Kidney (tissue), 14 donors: ENCODE results near the gene KRT82. TPM values are rescaled to one million over a fixed set of nuclear protein-coding genes. Genes with fewer than 3 reads are reported as not detected.

ENCODE experiments used
- DNase-seq, 5 donors: peaks; one replicate each; pipeline ENCODE4 v3.0.0-alpha.2; 2013 to 2020
- FAIRE-seq: peaks from 2 replicates; lab custom pipeline; 2012; peaks lifted over from hg19 to GRCh38; lab: Jason Lieb, UNC
- H3K27ac ChIP-seq, 2 donors: one replicate each; pipeline ENCODE4 v1.7.0; 2013; ENCODE audit warnings: low read depth in 2 of 2, low read length in 2 of 2, inconsistent platforms in 1 of 2
- H3K27me3 ChIP-seq: one replicate; pipeline ENCODE4 v1.7.1; 2013; ENCODE audit warnings: low read length, inconsistent platforms; ENCODE audit not compliant: control insufficient read depth, insufficient read depth
- H3K36me3 ChIP-seq, 3 donors: one replicate each; pipeline versions ENCODE4 v1.7.0 to v1.7.1; 2013; ENCODE audit warnings: low read length in 3 of 3, control low read depth in 1 of 3, inconsistent platforms in 1 of 3; ENCODE audit not compliant: insufficient read depth in 3 of 3, control insufficient read depth in 2 of 3
- H3K4me1 ChIP-seq, 3 donors: one replicate each; pipeline versions ENCODE4 v1.7.0 to v1.7.1; 2013; ENCODE audit warnings: low read length in 3 of 3, inconsistent platforms in 1 of 3, low read depth in 1 of 3; ENCODE audit not compliant: control insufficient read depth in 2 of 3, insufficient read depth in 2 of 3
- H3K4me3 ChIP-seq, 3 donors: one replicate each; pipeline versions ENCODE4 v1.7.0 to v1.8.1; 2013; ENCODE audit warnings: low read length in 3 of 3, control low read depth in 1 of 3, inconsistent platforms in 1 of 3
- H3K9ac ChIP-seq, 3 donors: one replicate each; pipeline versions ENCODE4 v1.7.0 to v1.7.1; 2013; ENCODE audit warnings: low read length in 3 of 3, control low read depth in 1 of 3, inconsistent platforms in 1 of 3
- H3K9me3 ChIP-seq, 3 donors: one replicate each; pipeline versions ENCODE4 v1.7.0 to v1.7.1; 2013; ENCODE audit warnings: low read length in 3 of 3, control low read depth in 1 of 3, inconsistent platforms in 1 of 3; ENCODE audit not compliant: control insufficient read depth in 2 of 3, insufficient read depth in 1 of 3
- intact Hi-C: fragments of 100-400 bp; cut with DNase I; formaldehyde crosslinking; loops from one replicate; pipeline ENCODE4 v1.11.1; 2022
- polyA plus RNA-seq: library from polyadenylated mRNA; stranded (reverse); fragments of 350-450 nt; fragmentation: Illumina TruSeq; extraction: RNeasy Lipid Tissue Mini Kit (QIAGEN cat#74804); gene quantifications from one replicate; pipeline ENCODE4 v1.2.3, GENCODE V29; 2014; ENCODE audit warnings: low read depth, low replicate concordance; ENCODE audit not compliant: insufficient read depth
- total RNA-seq: library from RNA; stranded (reverse); fragmentation: NEBNext Ultra II Directional; extraction: Animal tissue kit (Norgen Biotek cat#: 25700); gene quantifications from one replicate; pipeline ENCODE4 v1.2.1, GENCODE V29; 2021
- TF ChIP-seq, protein P1 (sequence below): IDR thresholded peaks from 3 replicates; pipeline ENCODE4 v1.5.1; 2012; ENCODE audit warnings: mild to moderate bottlenecking, moderate library complexity, borderline replicate concordance; ENCODE audit not compliant: insufficient read depth; ENCODE audit errors: extremely low read depth
- donor health status: control.
- donor health status: control.
- donor health status: control.
- donor health status: control.
- donor health status: control.
- donor health status: DM: yes; HTN: yes; CAD: no.
- donor health status: Normal renal cell carcinoma (clear cell type).

Gene KRT82
- total and polyA plus RNA-seq, 2 donors from 2014 or later = not detected

DNA sequence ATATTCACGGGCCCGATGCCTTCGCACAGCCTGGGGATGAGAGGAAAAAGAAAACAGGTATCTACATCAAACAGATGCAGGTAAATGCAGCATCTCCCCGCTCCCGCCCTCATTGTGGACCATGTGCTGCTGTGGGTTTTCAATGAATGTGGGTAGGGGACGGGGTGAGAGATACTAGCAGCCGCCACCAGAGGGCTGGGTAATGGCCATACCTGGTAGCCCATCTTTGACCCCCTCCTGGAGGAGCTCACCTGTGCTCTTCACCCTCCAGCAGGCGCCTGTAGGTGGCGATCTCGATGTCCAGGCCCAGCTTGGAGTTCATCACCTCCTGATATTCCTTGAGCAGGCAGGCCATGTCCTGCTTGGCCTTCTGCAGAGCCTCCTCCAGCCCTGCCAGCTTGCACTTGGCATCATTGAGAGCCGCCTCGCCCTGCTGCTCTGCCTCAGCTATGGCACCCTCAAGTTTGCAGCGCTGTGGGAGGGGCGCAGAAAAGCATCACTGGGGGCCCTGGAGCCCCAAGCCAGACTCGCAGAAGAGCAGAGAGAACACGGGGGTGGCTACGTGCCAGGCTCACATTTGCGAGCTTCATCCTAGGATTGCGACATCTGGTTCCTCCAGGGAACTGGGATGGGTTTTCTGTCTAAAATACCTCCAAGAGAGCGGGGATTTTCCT lies 10.2 kb downstream of the KRT82 start:
- FAIRE-seq (no peak), DNase-seq (peak in 2 of 5 donors; percentile 29 to 40)
- H3K27me3 ChIP-seq = no peaks in the 10 kb centered on the region
- no peaks in the 10 kb centered on the region for H3K9me3 ChIP-seq
- H3K36me3 ChIP-seq = no peaks in the 10 kb centered on the region
- no peak overlapping the region for H3K4me3 ChIP-seq
- intact Hi-C loops = no loop called here
- H3K4me1 ChIP-seq = no peaks in the 10 kb centered on the region
- H3K27ac ChIP-seq = no peak overlapping the region
- H3K9ac ChIP-seq = no peak overlapping the region
- TF ChIP-seq, protein P1, sequence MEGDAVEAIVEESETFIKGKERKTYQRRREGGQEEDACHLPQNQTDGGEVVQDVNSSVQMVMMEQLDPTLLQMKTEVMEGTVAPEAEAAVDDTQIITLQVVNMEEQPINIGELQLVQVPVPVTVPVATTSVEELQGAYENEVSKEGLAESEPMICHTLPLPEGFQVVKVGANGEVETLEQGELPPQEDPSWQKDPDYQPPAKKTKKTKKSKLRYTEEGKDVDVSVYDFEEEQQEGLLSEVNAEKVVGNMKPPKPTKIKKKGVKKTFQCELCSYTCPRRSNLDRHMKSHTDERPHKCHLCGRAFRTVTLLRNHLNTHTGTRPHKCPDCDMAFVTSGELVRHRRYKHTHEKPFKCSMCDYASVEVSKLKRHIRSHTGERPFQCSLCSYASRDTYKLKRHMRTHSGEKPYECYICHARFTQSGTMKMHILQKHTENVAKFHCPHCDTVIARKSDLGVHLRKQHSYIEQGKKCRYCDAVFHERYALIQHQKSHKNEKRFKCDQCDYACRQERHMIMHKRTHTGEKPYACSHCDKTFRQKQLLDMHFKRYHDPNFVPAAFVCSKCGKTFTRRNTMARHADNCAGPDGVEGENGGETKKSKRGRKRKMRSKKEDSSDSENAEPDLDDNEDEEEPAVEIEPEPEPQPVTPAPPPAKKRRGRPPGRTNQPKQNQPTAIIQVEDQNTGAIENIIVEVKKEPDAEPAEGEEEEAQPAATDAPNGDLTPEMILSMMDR = peak; percentile 10

DNA sequence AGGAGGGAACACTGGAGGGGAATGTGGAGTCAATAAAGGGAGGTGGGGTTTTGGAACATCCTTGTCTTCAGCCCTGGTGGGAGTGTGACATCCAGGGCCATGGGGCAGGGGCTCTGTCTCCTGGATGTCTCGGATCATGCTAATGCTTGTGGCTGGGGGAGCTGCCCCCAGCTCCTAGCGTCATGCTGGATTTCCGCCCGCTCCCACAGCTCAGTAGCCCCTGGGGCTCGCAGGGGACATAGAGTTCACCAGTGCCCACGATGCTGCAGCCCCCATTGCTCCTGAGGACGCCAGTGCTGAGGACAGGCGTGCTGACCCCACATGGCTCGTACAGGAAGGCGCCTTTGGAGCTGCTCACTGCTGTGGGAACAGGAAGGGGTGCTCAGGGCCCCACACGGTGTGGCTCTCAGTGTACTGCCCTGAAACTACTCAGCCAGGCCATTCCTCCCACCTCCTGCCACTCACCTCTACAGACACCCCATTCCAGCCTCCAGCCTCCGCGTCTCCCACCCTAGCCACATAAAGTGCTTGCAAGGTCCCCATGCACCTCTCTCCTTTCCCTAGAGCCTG lies 11.2 kb downstream of the KRT82 start:
- Histone ChIP-seq H3K4me3 (no peak overlapping the region), H3K4me1 (no peaks in the 10 kb centered on the region), H3K9me3 (no peaks in the 10 kb centered on the region), H3K9ac (no peak overlapping the region), H3K27me3 (no peaks in the 10 kb centered on the region), H3K27ac (no peak overlapping the region), H3K36me3 (no peaks in the 10 kb centered on the region)
- intact Hi-C loops = no loop called here
- FAIRE-seq = no peak
- TF ChIP-seq, protein P1 = no peak
- DNase-seq = peak in 1 of 5 donors; percentile 59

DNA sequence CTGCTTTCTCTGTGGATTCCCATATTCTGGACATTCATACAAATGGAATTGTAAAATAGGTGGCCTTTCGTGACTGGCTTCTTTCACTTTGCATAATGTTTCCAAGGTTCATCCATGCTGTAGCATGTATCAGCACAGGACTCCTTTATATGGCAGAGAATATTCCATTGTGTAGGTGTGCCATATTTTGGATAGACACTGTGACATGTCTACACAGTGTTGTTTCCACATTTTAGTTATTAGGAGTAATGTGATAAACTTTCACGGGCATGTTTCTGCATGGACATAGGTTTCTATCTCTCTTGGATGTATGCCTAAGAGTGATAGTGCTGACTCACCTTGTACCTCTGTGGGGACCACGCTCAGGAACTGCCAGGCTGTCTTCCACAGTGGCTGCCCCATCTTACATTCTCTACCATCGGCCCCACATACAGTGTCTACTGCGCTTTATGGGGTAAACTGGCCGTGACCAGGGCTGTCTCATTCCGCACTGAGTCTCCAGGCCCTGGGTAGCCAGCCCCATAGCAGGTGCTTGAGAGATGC lies 13.6 kb downstream of the KRT82 start:
- no peaks in the 10 kb centered on the region for H3K36me3 ChIP-seq
- H3K27ac ChIP-seq = no peak overlapping the region
- intact Hi-C loops = no loop called here
- H3K27me3 ChIP-seq = no peaks in the 10 kb centered on the region
- FAIRE-seq (no peak), DNase-seq (peak in 1 of 5 donors; percentile 8)
- no peak overlapping the region for H3K4me3 ChIP-seq
- H3K9me3 ChIP-seq = no peaks in the 10 kb centered on the region
- H3K4me1 ChIP-seq = no peaks in the 10 kb centered on the region
- TF ChIP-seq, protein P1 = no peak
- H3K9ac ChIP-seq = no peak overlapping the region
